Neural cell (in vitro differentiated cells): ENCODE measurements around the gene GZMM. TPM values are rescaled to one million over a fixed set of nuclear protein-coding genes. Genes with fewer than 3 reads are reported as not detected.

Source experiments
- H2AFZ ChIP-seq: fragments of 200-600, 300-800 bp; sonication (generic), shearing (Covaris generic); 2 replicates; pipeline ENCODE4 v1.6.0; 2014; ENCODE audit warnings: low read depth, mild to moderate bottlenecking, antibody characterized with exemption, low read length, moderate library complexity
- H3F3A ChIP-seq: fragments of 200-600 bp; shearing (Covaris generic); 2 replicates; pipeline ENCODE4 v1.6.1; 2016; ENCODE audit warnings: mild to moderate bottlenecking, moderate library complexity, mixed read lengths, antibody characterized with exemption, low read length; ENCODE audit not compliant: insufficient read depth, poor library complexity, severe bottlenecking
- H3K27ac ChIP-seq: fragments of 200-600, 300-800 bp; sonication (generic), shearing (Covaris generic); 2 replicates; pipeline ENCODE4 v1.5.1; 2014; ENCODE audit warnings: mild to moderate bottlenecking, low read length, moderate library complexity
- H3K27me3 ChIP-seq: fragments of 300-800, 200-600 bp; sonication (generic), shearing (Covaris generic); 2 replicates; pipeline ENCODE4 v1.6.0; 2014; ENCODE audit warnings: mild to moderate bottlenecking, low read depth, low read length, moderate library complexity; ENCODE audit not compliant: insufficient read depth
- H3K36me3 ChIP-seq: fragments of 300-800, 200-600 bp; sonication (generic), shearing (Covaris generic); 2 replicates; pipeline ENCODE4 v1.5.1; 2014; ENCODE audit warnings: mild to moderate bottlenecking, antibody characterized with exemption, low read length, moderate library complexity; ENCODE audit not compliant: insufficient read depth
- H3K4me2 ChIP-seq: fragments of 300-800, 200-600 bp; sonication (generic), shearing (Covaris generic); 2 replicates; pipeline ENCODE4 v1.6.0; 2014; ENCODE audit warnings: mild to moderate bottlenecking, low read length
- H3K4me3 ChIP-seq: fragments of 300-800, 200-600 bp; sonication (generic), shearing (Covaris generic); 2 replicates; pipeline ENCODE4 v1.5.1; 2014; ENCODE audit warnings: mild to moderate bottlenecking, low read length, moderate library complexity
- H3K79me2 ChIP-seq: fragments of 200-600 bp; shearing (Covaris generic); replicated peaks from 2 replicates; pipeline ENCODE4 v1.6.0; 2014; ENCODE audit warnings: mild to moderate bottlenecking, low read length, moderate library complexity; ENCODE audit not compliant: insufficient read depth
- H3K9ac ChIP-seq: fragments of 300-800, 200-600 bp; sonication (generic), shearing (Covaris generic); 2 replicates; pipeline ENCODE4 v1.6.1; 2016; ENCODE audit warnings: mild to moderate bottlenecking, low read length, mixed read lengths
- H3K9me2 ChIP-seq: fragments of 200-600 bp; shearing (Covaris generic); 2 replicates; pipeline ENCODE4 v1.6.1; 2016; ENCODE audit warnings: mild to moderate bottlenecking, low read length, mixed read lengths; ENCODE audit not compliant: insufficient read depth
- H3K9me3 ChIP-seq: fragments of 200-600, 300-800 bp; sonication (generic), shearing (Covaris generic); 2 replicates; pipeline ENCODE4 v1.6.1; 2016; ENCODE audit warnings: mild to moderate bottlenecking, mixed run types, low read length, moderate library complexity, mixed read lengths
- H4K20me1 ChIP-seq: fragments of 200-600 bp; shearing (Covaris generic); 2 replicates; pipeline ENCODE4 v1.6.1; 2016; ENCODE audit warnings: mild to moderate bottlenecking, mixed run types; ENCODE audit not compliant: insufficient read depth
- CTCF ChIP-seq: fragments of 450-650 bp; IDR thresholded peaks from 2 replicates; pipeline ENCODE4 v1.5.1; 2014; ENCODE audit warnings: antibody characterized with exemption, mild to moderate bottlenecking, moderate library complexity; ENCODE audit not compliant: poor library complexity, severe bottlenecking
- EP300 ChIP-seq: fragments of 450-650 bp; conservative IDR thresholded peaks from 2 replicates; pipeline ENCODE4 v1.6.1; 2014; ENCODE audit warnings: antibody characterized with exemption, mild to moderate bottlenecking, moderate library complexity; ENCODE audit not compliant: poor library complexity, severe bottlenecking
- EZH2 ChIP-seq: fragments of 200-600, 300-800 bp; shearing (Covaris generic), sonication (generic); IDR thresholded peaks from 2 replicates; pipeline ENCODE4 v1.6.1; 2014; ENCODE audit warnings: antibody characterized with exemption, low read length, borderline replicate concordance, mild to moderate bottlenecking; ENCODE audit not compliant: insufficient read depth, poor library complexity, severe bottlenecking
- MXI1 ChIP-seq: fragments of 450-650 bp; conservative IDR thresholded peaks from 2 replicates; pipeline ENCODE4 v1.6.1; 2014; ENCODE audit warnings: antibody characterized with exemption, mild to moderate bottlenecking; ENCODE audit not compliant: poor library complexity, severe bottlenecking
- POLR2AphosphoS5 ChIP-seq: IDR thresholded peaks from 2 replicates; pipeline ENCODE4 v1.6.1; 2012
- RAD21 ChIP-seq: fragments of 450-650 bp; conservative IDR thresholded peaks from 2 replicates; pipeline ENCODE4 v1.6.1; 2014; ENCODE audit warnings: antibody characterized with exemption, mild to moderate bottlenecking, moderate library complexity
- REST ChIP-seq: IDR thresholded peaks from 2 replicates; pipeline ENCODE4 v1.6.1; 2012; ENCODE audit warnings: borderline replicate concordance
- SMC3 ChIP-seq: fragments of 450-650 bp; conservative IDR thresholded peaks from 2 replicates; pipeline ENCODE4 v1.6.1; 2014; ENCODE audit warnings: antibody characterized with exemption, mild to moderate bottlenecking, moderate library complexity; ENCODE audit not compliant: poor library complexity
- TAF1 ChIP-seq: IDR thresholded peaks from 2 replicates; pipeline ENCODE4 v1.6.1; 2012; ENCODE audit warnings: low read depth
- polyA plus RNA-seq: library from polyadenylated mRNA; depleted of rRNA; stranded (reverse); fragments of >200 nt; gene quantifications from 2 replicates; pipeline ENCODE4 v1.2.3, GENCODE V29; 2014

GZMM gene
- polyA plus RNA-seq, 1 donor from 2014 or later: 0.38 TPM

GRCh38 chr19:538641-539428 is 5.0 kb upstream of the GZMM start:
- H3F3A ChIP-seq: no peaks in the 10 kb centered on the region
- TF ChIP-seq MXI1: no peak
- TF ChIP-seq RAD21: no peak
- no peak for TF ChIP-seq POLR2AphosphoS5
- TF ChIP-seq TAF1: no peak
- no peak for TF ChIP-seq REST
- no peak for TF ChIP-seq EP300
- TF ChIP-seq SMC3: no peak
- TF ChIP-seq EZH2: no peak
- no peak for TF ChIP-seq CTCF
- H3K79me2 ChIP-seq: peaks cover 12% of the 10 kb centered on the region
- no peaks in the 10 kb centered on the region for H3K36me3 ChIP-seq
- no peak overlapping the region for H3K27ac ChIP-seq
- H3K9me3 ChIP-seq: no peaks in the 10 kb centered on the region
- H2AFZ ChIP-seq: no peak overlapping the region
- no peak overlapping the region for H3K4me2 ChIP-seq
- H3K4me3 ChIP-seq: no peak overlapping the region
- no peaks in the 10 kb centered on the region for H3K9me2 ChIP-seq
- peaks cover 6% of the 10 kb centered on the region for H4K20me1 ChIP-seq
- H3K9ac ChIP-seq: no peak overlapping the region
- no peaks in the 10 kb centered on the region for H3K27me3 ChIP-seq

- TF ChIP-seq SMC3: no peak
- no peak for TF ChIP-seq RAD21
- no peak for TF ChIP-seq MXI1
- no peak for TF ChIP-seq EP300
- TF ChIP-seq EZH2: no peak
- TF ChIP-seq CTCF: no peak
- TF ChIP-seq POLR2AphosphoS5: no peak
- no peak for TF ChIP-seq REST
- no peak for TF ChIP-seq TAF1
- H3F3A ChIP-seq: no peaks in the 10 kb centered on the region
- H4K20me1 ChIP-seq: peaks cover 3% of the 10 kb centered on the region
- no peak overlapping the region for H3K27ac ChIP-seq
- no peak overlapping the region for H3K4me2 ChIP-seq
- no peak overlapping the region for H3K4me3 ChIP-seq
- no peaks in the 10 kb centered on the region for H3K36me3 ChIP-seq
- no peaks in the 10 kb centered on the region for H3K27me3 ChIP-seq
- no peak overlapping the region for H2AFZ ChIP-seq
- H3K79me2 ChIP-seq: peaks cover 6% of the 10 kb centered on the region
- H3K9ac ChIP-seq: no peak overlapping the region
- no peaks in the 10 kb centered on the region for H3K9me2 ChIP-seq
- no peaks in the 10 kb centered on the region for H3K9me3 ChIP-seq
These were observed 4.3 kb upstream of the GZMM start for GRCh38 chr19:539429-540030.
